Ectodermal cell (in vitro differentiated cells): Measurements from ENCODE around the gene CERS6.

Experiments used
- H3K27ac ChIP-seq: 2 replicates; pipeline ENCODE4 v1.7.0; 2013; ENCODE audit warnings: mild to moderate bottlenecking, low read depth, low read length; ENCODE audit not compliant: insufficient read depth, poor library complexity, severe bottlenecking
- H3K27me3 ChIP-seq: 2 replicates; pipeline ENCODE4 v1.7.0; 2013; ENCODE audit warnings: mild to moderate bottlenecking, low read length; ENCODE audit not compliant: insufficient read depth, control insufficient read depth, poor library complexity, severe bottlenecking
- H3K36me3 ChIP-seq: one replicate; pipeline ENCODE4 v1.7.0; 2013; ENCODE audit warnings: low read length; ENCODE audit not compliant: control insufficient read depth, insufficient read depth
- H3K4me1 ChIP-seq: one replicate; pipeline ENCODE4 v1.7.0; 2013; ENCODE audit warnings: low read length; ENCODE audit not compliant: control insufficient read depth, insufficient read depth
- H3K4me3 ChIP-seq: 2 replicates; pipeline ENCODE4 v1.7.0; 2013; ENCODE audit warnings: low read depth, low read length, control low read depth; ENCODE audit not compliant: insufficient read depth
- H3K9me3 ChIP-seq: 2 replicates; pipeline ENCODE4 v1.7.0; 2013; ENCODE audit warnings: mild to moderate bottlenecking, low read length, moderate library complexity; ENCODE audit not compliant: control insufficient read depth
- WGBS, 2 experiments: methylation state at CpG; one replicate each; pipeline ENCODE4 v1.1.7; 2013; ENCODE audit warnings: missing lambda C conversion rate in 2 of 2; 5-methylcytosine and 5-hydroxymethylcytosine counted together

CERS6 gene

DNA sequence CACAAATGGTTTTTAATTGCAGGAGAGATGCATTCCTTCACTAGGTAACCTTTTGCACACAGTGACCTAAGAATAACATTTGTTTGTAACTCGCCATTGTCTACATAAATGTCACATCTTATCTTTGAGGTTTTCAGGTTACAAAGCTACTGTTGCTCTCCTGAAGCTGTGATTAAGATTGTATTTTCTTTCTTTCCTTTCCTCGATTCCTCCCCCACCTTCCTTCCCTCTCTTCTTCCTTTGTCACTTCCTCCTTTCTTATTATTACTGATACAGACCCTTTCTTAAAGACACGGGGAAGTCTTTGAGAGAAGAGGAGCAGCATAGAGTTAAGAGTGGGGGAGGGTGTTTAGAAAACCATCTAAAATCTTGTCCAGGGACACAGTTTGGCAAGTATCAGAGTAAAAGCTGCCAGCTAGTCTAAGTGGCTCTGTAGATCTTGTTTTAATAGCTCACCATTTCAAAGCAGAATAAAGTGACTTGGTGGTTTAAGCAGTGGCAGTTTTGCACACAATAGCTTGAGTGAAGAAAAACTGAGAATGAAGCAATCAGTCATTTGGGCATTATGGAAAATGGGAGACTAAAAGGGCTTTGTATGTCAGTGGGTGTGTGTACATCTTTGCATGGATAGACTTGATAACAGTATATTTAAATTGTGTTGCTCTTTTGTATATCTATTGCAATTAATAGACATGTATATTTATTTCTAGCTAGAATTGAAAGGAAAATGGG, 10.9 kb downstream of the CERS6 start:
- Histone ChIP-seq H3K9me3 (no peaks in the 10 kb centered on the region), H3K27ac (no peak overlapping the region), H3K4me1 (peaks cover 40% of the 10 kb centered on the region), H3K36me3 (no peaks in the 10 kb centered on the region), H3K4me3 (no peak overlapping the region), H3K27me3 (no peaks in the 10 kb centered on the region)
- 42 to 65% methylated on average over 2 to 3 of the region's 3 CpGs for WGBS, 2 experiments

DNA sequence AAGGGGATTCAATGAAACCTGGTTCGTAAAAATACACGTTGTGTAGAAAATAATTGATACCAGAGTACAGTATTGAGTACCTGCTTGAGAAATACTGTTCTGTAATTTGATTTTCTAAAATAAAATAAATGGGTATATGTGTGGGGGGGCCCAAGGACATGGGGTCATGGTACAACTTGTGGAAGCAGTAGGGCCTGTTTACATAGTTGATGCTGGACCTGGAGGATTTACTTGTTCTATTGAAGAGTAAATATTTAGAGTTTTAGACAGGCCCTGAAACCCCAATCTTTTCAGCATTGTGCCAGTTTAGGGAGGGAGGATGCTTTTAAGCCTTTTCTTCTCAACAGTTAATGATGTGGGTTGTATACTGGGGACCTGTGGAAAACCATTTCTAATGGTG, 11.7 kb downstream of the CERS6 start:
- peaks cover 40% of the 10 kb centered on the region for H3K4me1 ChIP-seq
- no peak overlapping the region for H3K27ac ChIP-seq
- H3K9me3 ChIP-seq = no peaks in the 10 kb centered on the region
- no peak overlapping the region for H3K4me3 ChIP-seq
- no peaks in the 10 kb centered on the region for H3K36me3 ChIP-seq
- 95 to 98% methylated on average over 2 of the region's 2 CpGs for WGBS, 2 experiments
- no peaks in the 10 kb centered on the region for H3K27me3 ChIP-seq

GRCh38 chr2:168468354-168468753, 12.3 kb downstream of the CERS6 start:
- Histone ChIP-seq H3K9me3 (no peaks in the 10 kb centered on the region), H3K4me3 (no peak overlapping the region), H3K36me3 (no peaks in the 10 kb centered on the region), H3K27ac (no peak overlapping the region), H3K27me3 (no peaks in the 10 kb centered on the region), H3K4me1 (peaks cover 40% of the 10 kb centered on the region)

DNA sequence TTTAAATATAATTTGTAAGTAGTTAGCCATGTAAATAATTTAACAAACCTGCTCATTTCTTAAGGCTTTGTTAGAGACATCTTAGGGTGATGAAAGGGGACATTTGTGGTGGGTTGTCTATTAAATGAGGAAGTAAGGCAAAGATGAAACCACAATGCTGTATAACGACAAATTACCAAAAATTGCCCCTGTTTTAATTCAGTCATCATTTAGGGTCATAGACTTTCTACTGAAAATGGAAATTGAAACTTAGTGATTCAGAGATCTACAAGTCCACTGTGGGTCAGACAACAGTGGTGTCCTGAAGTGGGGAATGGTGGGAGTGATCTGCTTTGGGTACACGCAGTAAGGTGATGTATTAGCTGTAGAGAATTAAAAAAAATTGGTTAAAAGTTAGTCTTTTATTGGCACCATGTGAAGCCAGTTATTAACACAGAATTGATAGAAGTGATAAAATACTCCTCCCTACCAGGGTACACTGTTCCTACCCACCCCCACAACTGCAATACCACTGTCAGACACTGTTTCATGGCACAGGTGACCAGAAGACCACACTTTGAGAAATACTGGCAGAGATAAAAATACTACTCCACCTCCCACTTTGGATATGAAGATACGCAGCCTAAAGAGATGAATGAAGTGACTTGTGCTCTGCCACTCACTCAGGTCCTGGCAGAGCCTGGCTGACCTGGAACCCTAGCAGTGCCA, 13.4 kb downstream of the CERS6 start:
- Histone ChIP-seq H3K27ac (no peak overlapping the region), H3K9me3 (no peaks in the 10 kb centered on the region), H3K4me1 (peaks cover 40% of the 10 kb centered on the region), H3K36me3 (no peaks in the 10 kb centered on the region), H3K27me3 (no peaks in the 10 kb centered on the region), H3K4me3 (no peak overlapping the region)
- 95 to 96% methylated on average over 3 of the region's 3 CpGs for WGBS, 2 experiments

DNA sequence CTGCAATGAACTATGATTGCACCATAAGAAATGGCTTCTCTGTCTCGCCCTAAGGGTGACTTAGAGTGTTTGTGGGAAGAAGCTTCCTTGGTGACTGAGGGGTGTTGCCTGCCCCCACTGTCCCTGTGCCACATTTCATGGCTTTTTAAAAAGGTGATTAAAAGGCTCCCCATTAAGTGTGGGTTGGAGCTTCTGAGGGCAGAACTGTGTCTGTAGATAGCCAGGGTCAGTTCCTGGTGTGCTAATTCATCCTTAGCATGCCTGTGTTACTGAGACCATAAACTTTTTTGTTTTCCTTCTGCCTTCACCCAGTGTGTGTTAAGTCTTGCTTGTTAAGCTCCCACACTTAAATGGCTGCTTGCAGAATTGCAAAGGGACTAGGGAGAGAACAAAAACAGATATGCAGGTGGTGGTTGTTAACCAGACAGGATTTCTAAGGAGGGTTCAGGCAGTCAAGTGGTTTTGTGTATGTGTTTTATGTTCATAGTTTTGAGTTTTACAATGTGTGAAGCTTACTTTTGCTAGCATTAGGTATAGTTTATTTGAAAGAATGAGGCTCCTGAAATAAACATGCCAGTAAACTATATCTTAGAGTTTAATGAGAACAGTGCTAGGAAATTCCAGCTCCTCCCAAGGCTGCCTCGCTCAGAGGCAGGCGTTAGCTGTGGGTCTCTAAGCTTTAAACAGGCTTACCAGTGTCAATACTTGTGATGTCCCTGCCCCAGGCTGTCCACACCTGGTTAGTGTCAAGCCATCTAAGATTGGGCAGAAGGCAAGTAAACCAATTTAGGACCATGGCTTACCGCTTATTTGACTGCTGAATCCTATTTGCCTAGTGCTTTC, 14.5 kb downstream of the CERS6 start:
- Histone ChIP-seq H3K9me3 (no peaks in the 10 kb centered on the region), H3K4me1 (peaks cover 37% of the 10 kb centered on the region), H3K36me3 (no peaks in the 10 kb centered on the region), H3K27ac (peak overlapping the region; percentile 57), H3K27me3 (no peaks in the 10 kb centered on the region), H3K4me3 (no peak overlapping the region)
- 52 to 54% methylated on average over 4 of the region's 4 CpGs for WGBS, 2 experiments

DNA sequence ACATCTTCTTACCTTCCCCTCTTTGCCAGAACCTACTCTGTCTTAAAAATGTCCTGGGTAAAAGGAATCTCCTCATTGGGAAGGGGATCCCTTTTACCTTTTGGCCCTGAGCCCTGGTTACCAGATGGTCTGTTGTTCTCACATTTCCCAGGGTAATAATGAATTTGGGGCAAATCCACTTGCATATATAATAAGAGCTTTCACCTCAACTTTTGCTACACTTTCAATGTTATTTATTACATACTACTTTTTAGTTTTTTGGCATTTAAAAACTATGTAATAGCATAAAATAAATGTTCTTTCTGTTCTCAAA, 15.0 kb downstream of the CERS6 start:
- no peak overlapping the region for H3K4me3 ChIP-seq
- H3K27ac ChIP-seq = peak overlapping the region; percentile 57
- no peaks in the 10 kb centered on the region for H3K27me3 ChIP-seq
- H3K36me3 ChIP-seq = no peaks in the 10 kb centered on the region
- H3K9me3 ChIP-seq = no peaks in the 10 kb centered on the region
- H3K4me1 ChIP-seq = peaks cover 31% of the 10 kb centered on the region

DNA sequence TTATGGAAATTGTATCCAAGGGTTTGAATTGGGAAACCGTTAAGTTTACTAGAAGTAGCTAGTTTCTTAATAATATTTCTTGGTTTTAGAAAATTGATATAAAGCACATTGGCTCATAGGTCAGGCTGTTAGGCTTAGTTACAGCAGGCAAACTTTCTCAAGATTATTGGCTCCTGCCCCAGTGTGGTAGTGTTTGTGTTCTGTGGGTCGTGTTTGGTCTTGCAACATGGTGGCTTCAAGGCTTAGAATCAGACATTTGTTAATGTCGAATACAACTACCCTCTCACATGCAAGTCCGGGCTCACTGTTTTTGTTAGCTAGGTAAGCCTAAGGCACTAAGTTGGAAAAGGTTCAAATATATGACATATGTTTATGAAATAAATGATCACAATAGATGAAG, 19.6 kb downstream of the CERS6 start:
- H3K27ac ChIP-seq = no peak overlapping the region
- peaks cover 7% of the 10 kb centered on the region for H3K4me1 ChIP-seq
- no peaks in the 10 kb centered on the region for H3K27me3 ChIP-seq
- WGBS, 2 experiments = 100% methylated on average over 3 to 4 of the region's 4 CpGs
- no peaks in the 10 kb centered on the region for H3K9me3 ChIP-seq
- no peak overlapping the region for H3K4me3 ChIP-seq
- H3K36me3 ChIP-seq = no peaks in the 10 kb centered on the region

DNA sequence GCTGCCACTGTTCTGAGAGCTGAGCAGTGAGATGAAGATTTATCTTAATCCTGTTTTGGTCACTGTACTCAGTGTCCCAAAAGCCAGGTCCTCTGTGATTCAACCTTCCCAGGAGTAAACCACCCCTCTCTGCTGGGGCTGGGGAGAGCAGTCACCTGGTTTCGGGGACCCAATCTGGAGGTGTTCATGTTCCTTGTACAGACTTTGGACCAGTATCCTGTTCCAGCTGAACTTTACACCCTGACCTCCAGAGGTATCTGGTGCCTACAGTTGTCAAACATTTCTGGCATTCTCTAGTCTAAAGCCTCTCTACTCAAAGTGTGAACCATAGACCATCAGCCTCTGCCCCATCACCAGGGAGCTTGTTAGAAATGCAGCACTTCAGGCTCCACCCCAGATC, 22.1 kb downstream of the CERS6 start:
- Histone ChIP-seq H3K4me1 (peaks cover 7% of the 10 kb centered on the region), H3K36me3 (no peaks in the 10 kb centered on the region), H3K27ac (no peak overlapping the region), H3K27me3 (no peaks in the 10 kb centered on the region), H3K9me3 (no peaks in the 10 kb centered on the region), H3K4me3 (no peak overlapping the region)
- 96 to 100% methylated on average over 1 of the region's 1 CpG for WGBS, 2 experiments

DNA sequence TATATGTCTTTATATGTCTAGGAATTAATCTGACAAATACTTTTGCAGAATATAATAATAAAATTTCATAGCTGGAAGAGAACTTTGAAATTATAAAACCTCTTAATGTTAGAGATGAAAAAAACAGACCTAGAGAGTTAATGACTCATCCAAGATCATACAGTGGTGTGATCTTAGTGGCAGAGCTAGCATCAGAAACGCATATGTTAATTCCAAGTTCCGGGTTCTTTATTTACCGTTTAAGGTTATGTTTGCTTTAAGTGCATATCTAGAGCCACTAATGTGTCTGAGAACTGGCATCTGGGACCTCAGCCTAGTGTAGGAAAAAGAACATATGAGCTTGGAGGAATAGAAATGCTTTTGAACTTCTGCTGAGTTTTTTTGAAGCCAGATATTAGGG, 24.3 kb downstream of the CERS6 start:
- H3K4me3 ChIP-seq = no peak overlapping the region
- H3K4me1 ChIP-seq = peaks cover 7% of the 10 kb centered on the region
- no peaks in the 10 kb centered on the region for H3K36me3 ChIP-seq
- WGBS, 2 experiments = 96 to 97% methylated on average over 3 of the region's 3 CpGs
- no peaks in the 10 kb centered on the region for H3K9me3 ChIP-seq
- no peaks in the 10 kb centered on the region for H3K27me3 ChIP-seq
- H3K27ac ChIP-seq = no peak overlapping the region

DNA sequence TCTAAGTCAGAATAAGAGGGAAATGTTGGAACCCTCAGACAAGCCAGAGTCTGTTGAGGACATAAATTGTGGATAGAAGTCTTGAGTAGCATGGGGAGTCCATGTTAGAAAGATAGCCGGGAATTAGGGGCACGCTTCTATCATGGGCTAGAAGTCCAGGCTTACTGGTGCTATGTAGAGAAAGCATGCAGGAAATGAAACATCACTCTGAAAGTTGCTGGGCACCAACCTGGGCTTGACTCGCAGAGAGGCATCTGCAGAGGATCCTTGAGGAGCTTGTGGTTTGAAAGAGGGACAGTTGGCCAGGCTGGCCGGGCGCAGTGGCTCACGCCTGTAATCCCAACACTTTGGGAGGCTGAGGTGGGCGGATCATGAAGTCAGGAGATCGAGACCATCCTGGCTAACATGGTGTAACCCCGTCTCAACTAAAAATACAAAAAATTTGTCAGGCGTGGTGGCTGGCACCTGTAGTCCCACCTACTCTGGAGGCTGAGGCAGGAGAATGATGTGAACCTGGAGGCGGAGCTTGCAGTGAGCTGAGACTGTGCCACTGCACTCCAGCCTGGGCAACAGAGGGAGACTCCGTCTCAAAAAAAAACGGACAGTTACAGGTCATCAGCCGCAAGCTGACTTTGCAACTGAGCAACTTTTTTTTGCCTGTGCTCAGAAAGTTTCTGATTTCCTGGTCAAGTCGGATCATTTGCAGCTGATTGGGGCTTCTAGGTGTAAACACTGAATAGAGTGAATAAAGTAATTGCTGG, 24.9 kb downstream of the CERS6 start:
- Histone ChIP-seq H3K27ac (no peak overlapping the region), H3K27me3 (no peaks in the 10 kb centered on the region), H3K4me1 (peaks cover 7% of the 10 kb centered on the region), H3K4me3 (no peak overlapping the region), H3K9me3 (no peaks in the 10 kb centered on the region), H3K36me3 (no peaks in the 10 kb centered on the region)
- WGBS, 2 experiments = 93% methylated on average over 15 of the region's 15 CpGs
